Upper lobe of left lung (tissue), 6 donors: ENCODE measurements around the gene GPRC6A. TPM values are rescaled to one million over a fixed set of nuclear protein-coding genes. Genes with fewer than 3 reads are reported as not detected.
"Not testable (repeated sequence)": the region's sequence is repeated elsewhere in the genome, so short reads cannot be mapped to it uniquely, and the experiment has no call there.

Experiments used
- ATAC-seq, 2 donors: fragments of 200-7000 bp; cut with Tn5 transposase; one replicate each; pipeline ENCODE4 v1.9.1; 2022; ENCODE audit warnings: mild to moderate bottlenecking in 2 of 2, moderate library complexity in 2 of 2; ENCODE audit not compliant: low FRiP score in 2 of 2
- DNase-seq, 2 donors: peaks; one replicate each; pipeline ENCODE4 v3.0.0-alpha.2; 2019 to 2020
- H3K27ac ChIP-seq, 4 donors: fragments of 200-600 bp; sonication (generic); one replicate each; pipeline ENCODE4 v1.5.1; 2016 to 2019
- H3K27me3 ChIP-seq, 4 donors: fragments of 200-600 bp; sonication (generic); one replicate each; pipeline ENCODE4 v1.5.1; 2017 to 2019
- H3K36me3 ChIP-seq, 4 donors: fragments of 200-600 bp; sonication (generic); one replicate each; pipeline ENCODE4 v1.5.1; 2016 to 2019
- H3K4me1 ChIP-seq, 4 donors: fragments of 200-600 bp; sonication (generic); one replicate each; pipeline ENCODE4 v1.5.1; 2018 to 2019
- H3K4me3 ChIP-seq, 4 donors: fragments of 200-600 bp; sonication (generic); one replicate each; pipeline ENCODE4 v1.5.1; 2017 to 2019; ENCODE audit warnings: mild to moderate bottlenecking in 2 of 4, moderate library complexity in 1 of 4
- H3K9me3 ChIP-seq, 4 donors: fragments of 200-600 bp; sonication (generic); one replicate each; pipeline ENCODE4 v1.5.1; 2018 to 2019
- EP300 ChIP-seq, 4 donors: sonication (generic); formaldehyde crosslinking; IDR thresholded peaks; one replicate each; pipeline ENCODE4 v1.5.1; 2017; ENCODE audit warnings: antibody characterized with exemption in 4 of 4, control low read depth in 2 of 4
- POLR2A ChIP-seq, 4 donors: fragments of 450-650 bp; IDR thresholded peaks; one replicate each; pipeline ENCODE4 v1.5.1; 2016 to 2017; ENCODE audit warnings: antibody characterized with exemption in 4 of 4, mild to moderate bottlenecking in 2 of 4
- POLR2AphosphoS5 ChIP-seq, 2 donors: sonication (generic); formaldehyde crosslinking; IDR thresholded peaks; one replicate each; pipeline ENCODE4 v1.5.1; 2017; ENCODE audit warnings: antibody characterized with exemption in 2 of 2
- WGBS, 2 donors: methylation state at CpG; one replicate each; pipeline ENCODE4 v1.1.5; 2017 to 2018; 5-methylcytosine and 5-hydroxymethylcytosine counted together
- total RNA-seq, 6 donors: library from RNA; depleted of rRNA in 4 of 6; stranded (reverse); fragments of >200 nt in 4 of 6; gene quantifications; one replicate each; pipeline versions ENCODE4 v1.1.0 to v1.2.1, GENCODE V29; 2016 to 2021
- TF ChIP-seq, protein P1 (sequence below), 6 experiments: fragments of 450-650 bp in 4 of 6; fragments of 200-600 bp in 2 of 6; sonication (generic) in 2 of 6; IDR thresholded peaks; one replicate each; pipeline ENCODE4 v1.5.1; 2016 to 2019; ENCODE audit warnings: antibody characterized with exemption in 6 of 6
- donor health status: DM: no; HTN: no; CAD: no; lungs with moderate emphysema.
- donor health status: DM: no; HTN: yes; CAD: no; lungs with severe emphysema.

GPRC6A gene
- total RNA-seq, 6 donors from 2014 or later: not detected

DNA sequence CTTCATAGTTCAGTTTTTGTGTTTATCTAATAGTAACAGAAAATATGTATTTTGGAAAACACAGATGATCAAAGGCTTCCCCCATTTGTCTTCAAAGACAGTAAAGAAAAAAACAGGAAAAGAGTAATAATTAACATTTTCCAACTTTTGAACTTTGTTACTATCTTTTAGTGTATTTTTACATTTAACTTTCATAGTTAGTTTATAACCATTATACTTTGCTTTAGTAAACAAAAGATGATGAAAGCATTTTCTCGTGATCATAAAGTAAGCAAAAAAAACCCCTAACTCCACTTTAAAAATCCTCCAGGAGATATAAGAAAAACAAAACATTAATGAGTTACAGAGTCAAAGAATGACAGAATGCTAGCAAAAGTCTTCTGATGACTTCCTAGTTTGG lies 13.6 kb upstream of the GPRC6A start:
- no peak overlapping the region for H3K4me3 ChIP-seq
- WGBS, 2 donors: 27 to 47% methylated on average over 1 of the region's 1 CpG
- H3K27ac ChIP-seq: no peak overlapping the region
- TF ChIP-seq, protein P1, sequence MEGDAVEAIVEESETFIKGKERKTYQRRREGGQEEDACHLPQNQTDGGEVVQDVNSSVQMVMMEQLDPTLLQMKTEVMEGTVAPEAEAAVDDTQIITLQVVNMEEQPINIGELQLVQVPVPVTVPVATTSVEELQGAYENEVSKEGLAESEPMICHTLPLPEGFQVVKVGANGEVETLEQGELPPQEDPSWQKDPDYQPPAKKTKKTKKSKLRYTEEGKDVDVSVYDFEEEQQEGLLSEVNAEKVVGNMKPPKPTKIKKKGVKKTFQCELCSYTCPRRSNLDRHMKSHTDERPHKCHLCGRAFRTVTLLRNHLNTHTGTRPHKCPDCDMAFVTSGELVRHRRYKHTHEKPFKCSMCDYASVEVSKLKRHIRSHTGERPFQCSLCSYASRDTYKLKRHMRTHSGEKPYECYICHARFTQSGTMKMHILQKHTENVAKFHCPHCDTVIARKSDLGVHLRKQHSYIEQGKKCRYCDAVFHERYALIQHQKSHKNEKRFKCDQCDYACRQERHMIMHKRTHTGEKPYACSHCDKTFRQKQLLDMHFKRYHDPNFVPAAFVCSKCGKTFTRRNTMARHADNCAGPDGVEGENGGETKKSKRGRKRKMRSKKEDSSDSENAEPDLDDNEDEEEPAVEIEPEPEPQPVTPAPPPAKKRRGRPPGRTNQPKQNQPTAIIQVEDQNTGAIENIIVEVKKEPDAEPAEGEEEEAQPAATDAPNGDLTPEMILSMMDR (IDR thresholded peaks at IDR 0.05): no peak
- no peak for TF ChIP-seq POLR2A (IDR thresholded peaks at IDR 0.05)
- TF ChIP-seq POLR2AphosphoS5 (IDR thresholded peaks at IDR 0.05): no peak
- no peak for TF ChIP-seq EP300 (IDR thresholded peaks at IDR 0.05)
- no peaks in the 10 kb centered on the region for H3K36me3 ChIP-seq
- no peaks in the 10 kb centered on the region for H3K4me1 ChIP-seq
- no peaks in the 10 kb centered on the region for H3K27me3 ChIP-seq
- H3K9me3 ChIP-seq: no peaks in the 10 kb centered on the region
- ATAC-seq (no peak), DNase-seq (no peak)

DNA sequence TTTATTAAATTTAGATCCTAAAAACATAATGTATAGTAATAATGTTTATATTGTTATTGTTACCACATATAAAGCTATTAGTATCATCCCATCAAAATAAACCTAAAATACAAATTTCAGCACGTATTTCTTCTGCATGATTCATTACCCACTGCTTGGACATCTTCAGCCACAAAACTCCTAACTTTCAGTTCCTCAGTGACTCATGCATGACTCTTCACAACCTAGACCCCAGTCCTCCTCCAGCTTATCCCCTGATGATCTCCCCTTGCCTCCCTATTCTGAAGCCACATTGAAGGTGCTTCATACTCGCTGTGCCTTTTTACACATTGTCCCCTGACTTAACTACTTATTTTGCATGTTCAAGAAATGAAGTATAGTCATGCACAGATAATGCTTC lies 11.2 kb upstream of the GPRC6A start:
- no peak overlapping the region for H3K4me3 ChIP-seq
- H3K36me3 ChIP-seq: no peaks in the 10 kb centered on the region
- H3K27me3 ChIP-seq: no peaks in the 10 kb centered on the region
- DNase-seq: no peak
- no peaks in the 10 kb centered on the region for H3K9me3 ChIP-seq
- TF ChIP-seq, protein P1 (IDR thresholded peaks at IDR 0.05): no peak
- no peak for TF ChIP-seq EP300 (IDR thresholded peaks at IDR 0.05)
- TF ChIP-seq POLR2AphosphoS5 (IDR thresholded peaks at IDR 0.05): no peak
- no peak for TF ChIP-seq POLR2A (IDR thresholded peaks at IDR 0.05)
- ATAC-seq: no peak
- 59 to 66% methylated on average over 2 of the region's 2 CpGs for WGBS, 2 donors
- no peak overlapping the region for H3K27ac ChIP-seq
- H3K4me1 ChIP-seq: no peaks in the 10 kb centered on the region

DNA sequence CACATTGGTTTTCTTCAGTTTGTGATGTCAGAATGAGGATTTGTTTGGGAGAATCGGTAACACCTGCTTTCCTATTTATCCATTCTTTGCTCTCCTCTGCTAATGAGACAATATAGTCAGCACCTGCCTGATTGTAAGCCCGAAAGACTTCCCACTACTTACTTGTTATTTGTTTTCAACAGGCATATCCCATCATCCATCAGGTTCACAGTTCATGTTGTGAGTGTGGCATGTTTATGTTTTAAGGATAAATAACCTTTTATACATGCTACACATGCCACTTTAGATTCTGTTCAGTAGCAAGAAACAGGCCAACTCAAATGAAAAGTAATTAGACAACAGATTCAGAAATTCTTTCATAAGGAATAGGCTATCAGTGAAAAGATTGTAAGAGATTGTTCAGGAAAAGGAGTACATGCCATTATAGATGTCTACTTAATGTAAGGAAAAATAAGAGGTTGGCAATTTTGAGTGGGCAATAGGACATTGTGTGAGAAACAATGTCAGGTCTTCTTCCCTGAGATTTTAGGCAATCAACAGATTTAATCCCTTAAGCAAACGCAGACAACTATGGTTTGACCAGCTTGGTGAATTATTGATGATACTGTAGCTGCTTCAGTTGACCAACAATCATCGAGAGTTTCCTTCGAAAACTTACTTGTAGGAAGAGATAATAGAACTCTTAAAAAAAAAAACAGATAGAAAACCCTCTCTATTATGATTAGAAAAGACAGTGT lies 7.9 kb upstream of the GPRC6A start:
- Histone ChIP-seq H3K27me3 (no peaks in the 10 kb centered on the region), H3K36me3 (no peaks in the 10 kb centered on the region), H3K9me3 (no peaks in the 10 kb centered on the region), H3K4me3 (no peak overlapping the region), H3K4me1 (no peaks in the 10 kb centered on the region), H3K27ac (no peak overlapping the region)
- 75 to 78% methylated on average over 5 of the region's 5 CpGs for WGBS, 2 donors
- ATAC-seq: no peak
- TF ChIP-seq EP300 (IDR thresholded peaks at IDR 0.05): no peak
- no peak for TF ChIP-seq POLR2AphosphoS5 (IDR thresholded peaks at IDR 0.05)
- no peak for TF ChIP-seq POLR2A (IDR thresholded peaks at IDR 0.05)
- TF ChIP-seq, protein P1 (IDR thresholded peaks at IDR 0.05): no peak
- DNase-seq: no peak

DNA sequence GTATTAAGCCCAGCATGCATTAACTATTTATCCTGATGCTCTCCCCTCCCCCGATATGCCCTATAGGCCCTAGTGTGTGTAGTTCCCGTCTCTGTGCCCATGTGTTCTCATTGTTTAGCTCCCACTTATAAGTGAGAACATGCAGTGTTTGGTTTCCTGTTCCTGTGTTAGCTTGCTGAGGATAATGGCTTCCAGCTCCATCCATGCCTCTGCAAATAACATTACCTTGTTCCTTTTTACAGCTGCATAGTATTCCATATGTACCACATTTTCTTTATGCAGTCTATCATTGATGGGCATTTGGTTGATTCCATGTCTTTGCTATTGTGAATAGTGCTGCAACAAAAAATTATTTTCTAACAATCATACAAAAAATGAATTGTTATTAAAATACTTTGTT lies 5.6 kb upstream of the GPRC6A start:
- DNase-seq, H3K4me1 ChIP-seq, H3K36me3 ChIP-seq, ATAC-seq, H3K4me3 ChIP-seq, H3K9me3 ChIP-seq, H3K27ac ChIP-seq, H3K27me3 ChIP-seq: not testable (repeated sequence)
- WGBS, 2 donors: 87 to 93% methylated on average over 2 of the region's 2 CpGs

DNA sequence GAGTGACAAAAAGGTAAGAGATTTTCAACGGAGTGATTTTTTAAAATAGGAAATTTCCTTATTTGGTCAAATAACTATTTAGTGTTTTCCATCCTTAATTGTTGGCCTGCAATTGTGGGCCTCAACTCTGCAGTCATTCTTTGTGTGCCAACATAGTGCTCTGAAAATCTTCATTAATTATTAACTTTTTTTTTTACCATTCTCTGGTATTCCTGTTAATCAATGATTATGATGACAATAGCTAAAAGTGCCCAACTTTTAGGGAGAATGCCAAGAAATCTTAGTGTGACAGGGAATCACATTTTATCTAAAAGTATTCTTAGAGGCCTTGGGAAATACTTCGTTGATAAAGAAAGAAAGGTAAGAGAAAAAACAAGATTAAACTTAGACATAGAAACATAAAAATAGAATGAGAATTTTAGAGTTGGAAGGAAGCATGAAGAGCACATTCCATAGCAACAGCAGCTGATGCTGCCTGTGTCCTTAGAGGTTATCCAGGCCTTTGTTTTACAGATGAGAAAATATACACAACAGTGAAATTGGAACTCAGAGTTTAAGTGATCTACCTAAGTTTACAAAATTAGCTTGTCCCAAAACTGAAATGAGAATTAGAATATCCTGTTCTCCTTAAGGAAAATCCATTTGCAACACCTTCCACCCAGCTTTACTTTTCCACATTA lies 1.2 kb downstream of the GPRC6A start:
- no peak for DNase-seq

DNA sequence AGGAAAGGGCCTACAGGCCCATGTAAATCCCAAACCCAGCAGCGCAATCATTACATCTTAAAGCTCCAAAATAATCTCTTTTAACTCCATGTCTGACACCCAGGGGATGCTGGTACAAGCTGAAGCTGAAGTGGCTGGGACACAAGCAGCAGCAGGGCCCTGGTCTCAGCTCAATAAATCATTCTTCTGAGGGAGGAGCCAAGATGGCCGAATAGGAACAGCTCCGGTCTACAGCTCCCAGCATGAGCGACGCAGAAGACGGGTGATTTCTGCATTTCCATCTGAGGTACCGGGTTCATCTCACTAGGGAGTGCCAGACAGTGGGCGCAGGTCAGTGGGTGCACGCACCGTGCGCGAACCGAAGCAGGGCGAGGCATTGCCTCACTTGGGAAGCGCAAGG lies 12.5 kb downstream of the GPRC6A start:
- WGBS, 2 donors: 91 to 97% methylated on average over 14 of the region's 15 CpGs
- not testable (repeated sequence) for H3K4me1 ChIP-seq
- DNase-seq: peak in 1 of 2 donors; percentile 27

More for the DNA sequence above, 1.2 kb downstream of the GPRC6A start:
- H3K36me3 ChIP-seq: no peaks in the 10 kb centered on the region
- H3K27me3 ChIP-seq: no peaks in the 10 kb centered on the region
- H3K27ac ChIP-seq: no peak overlapping the region
- 48 to 57% methylated on average over 2 of the region's 2 CpGs for WGBS, 2 donors
- H3K9me3 ChIP-seq: peaks cover 0 to 4% (median 0%) of the 10 kb centered on the region in 4 donors
- no peak for TF ChIP-seq POLR2AphosphoS5 (IDR thresholded peaks at IDR 0.05)
- TF ChIP-seq POLR2A (IDR thresholded peaks at IDR 0.05): no peak
- TF ChIP-seq, protein P1 (IDR thresholded peaks at IDR 0.05): no peak
- TF ChIP-seq EP300 (IDR thresholded peaks at IDR 0.05): no peak
- H3K4me3 ChIP-seq: no peak overlapping the region
- no peak for ATAC-seq
- H3K4me1 ChIP-seq: no peaks in the 10 kb centered on the region

More for the DNA sequence above, 12.5 kb downstream of the GPRC6A start:
- not testable (repeated sequence) for H3K36me3 ChIP-seq, H3K27ac ChIP-seq, H3K4me3 ChIP-seq, H3K27me3 ChIP-seq, H3K9me3 ChIP-seq, ATAC-seq
